OCI-LY1 (cell line): ENCODE results near the gene RPGRIP1.

Experiments
- H2AFZ ChIP-seq: fragments of 200-600 bp; sonication (generic), shearing (Covaris generic); 2 replicates; pipeline ENCODE4 v1.6.0; 2014; ENCODE audit warnings: antibody characterized with exemption, mild to moderate bottlenecking, low read length
- H3F3A ChIP-seq: fragments of 200-600 bp; sonication (generic), shearing (Covaris generic); 2 replicates; pipeline ENCODE4 v1.6.0; 2014; ENCODE audit warnings: mild to moderate bottlenecking, antibody characterized with exemption, low read length, moderate library complexity; ENCODE audit not compliant: insufficient read depth
- H3K27ac ChIP-seq: fragments of 200-600 bp; sonication (generic); 2 replicates; pipeline ENCODE4 v1.5.1; 2014; ENCODE audit warnings: low read length, mixed run types, mild to moderate bottlenecking, low read depth; ENCODE audit not compliant: poor library complexity, severe bottlenecking
- H3K27me3 ChIP-seq: fragments of 200-600 bp; sonication (generic); 2 replicates; pipeline ENCODE4 v1.6.0; 2014; ENCODE audit warnings: antibody characterized with exemption, mild to moderate bottlenecking, low read length, moderate library complexity; ENCODE audit not compliant: insufficient read depth
- H3K36me3 ChIP-seq: fragments of 200-600 bp; sonication (generic); 2 replicates; pipeline ENCODE4 v1.6.1; 2014; ENCODE audit warnings: mild to moderate bottlenecking, antibody characterized with exemption, low read length, moderate library complexity, mixed read lengths; ENCODE audit not compliant: insufficient read depth
- H3K4me1 ChIP-seq: fragments of 200-600 bp; sonication (generic); 2 replicates; pipeline ENCODE4 v1.5.1; 2014; ENCODE audit warnings: mild to moderate bottlenecking, low read length, moderate library complexity; ENCODE audit not compliant: insufficient read depth, severe bottlenecking
- H3K4me2 ChIP-seq: fragments of 200-600 bp; sonication (generic), shearing (Covaris generic); 2 replicates; pipeline ENCODE4 v1.6.1; 2014; ENCODE audit warnings: low read length
- H3K4me3 ChIP-seq: fragments of 200-600 bp; sonication (generic); 2 replicates; pipeline ENCODE4 v1.5.1; 2014; ENCODE audit warnings: low read length, low read depth, mild to moderate bottlenecking, mixed read lengths; ENCODE audit not compliant: poor library complexity, severe bottlenecking
- H3K79me2 ChIP-seq: fragments of 200-600 bp; shearing (Covaris generic); 2 replicates; pipeline ENCODE4 v1.6.1; 2016; ENCODE audit warnings: mixed run types, low read length, mixed read lengths; ENCODE audit not compliant: insufficient read depth
- H3K9ac ChIP-seq: fragments of 200-600 bp; sonication (generic), shearing (Covaris generic); 2 replicates; pipeline ENCODE4 v1.6.1; 2014; ENCODE audit warnings: mild to moderate bottlenecking, low read length, mixed read lengths
- H3K9me2 ChIP-seq: fragments of 200-600 bp; sonication (generic), shearing (Covaris generic); 2 replicates; pipeline ENCODE4 v1.6.1; 2014; ENCODE audit warnings: low read depth, mild to moderate bottlenecking, low read length, mixed read lengths
- H3K9me3 ChIP-seq: fragments of 200-600 bp; shearing (Covaris generic); 2 replicates; pipeline ENCODE4 v1.6.1; 2014; ENCODE audit warnings: low read length, mixed read lengths
- H4K20me1 ChIP-seq: fragments of 200-600 bp; sonication (generic), shearing (Covaris generic); 2 replicates; pipeline ENCODE4 v1.6.0; 2016; ENCODE audit warnings: mild to moderate bottlenecking, low read length; ENCODE audit not compliant: insufficient read depth
- CTCF ChIP-seq: fragments of 200-600 bp; sonication (generic), shearing (Covaris generic); IDR thresholded peaks from 2 replicates; pipeline ENCODE4 v1.5.1; 2017; ENCODE audit warnings: mild to moderate bottlenecking, antibody characterized with exemption, low read length, moderate library complexity, mixed read lengths
- EZH2 ChIP-seq: fragments of 200-600 bp; sonication (generic), shearing (Covaris generic); IDR thresholded peaks from 2 replicates; pipeline ENCODE4 v1.8.0; 2017; ENCODE audit warnings: borderline replicate concordance, mixed run types, mild to moderate bottlenecking, antibody characterized with exemption, low read length, moderate library complexity, mixed read lengths

Gene RPGRIP1

GRCh38 chr14:21317398-21317797 lies 37.5 kb downstream of the RPGRIP1 start:
- H3F3A ChIP-seq = no peaks in the 10 kb centered on the region; the same call in none of the 2 replicates
- peaks cover 25% of the 10 kb centered on the region for H3K4me1 ChIP-seq
- no peak overlapping the region; the same call in 1 of the 2 replicates for H3K9ac ChIP-seq
- peak overlapping the region; percentile 53; the same call in 1 of the 2 replicates for H3K4me2 ChIP-seq
- H4K20me1 ChIP-seq = no peaks in the 10 kb centered on the region
- no peaks in the 10 kb centered on the region for H3K36me3 ChIP-seq
- H3K4me3 ChIP-seq = no peak overlapping the region
- H3K27ac ChIP-seq = peak overlapping the region; percentile 69
- H3K9me2 ChIP-seq = no peaks in the 10 kb centered on the region
- H3K9me3 ChIP-seq = no peaks in the 10 kb centered on the region
- no peaks in the 10 kb centered on the region; the same call in 1 of the 2 replicates for H3K27me3 ChIP-seq
- TF ChIP-seq EZH2 = no peak
- no peak for TF ChIP-seq CTCF
- peak overlapping the region; percentile 81; the same call in 1 of the 2 replicates for H2AFZ ChIP-seq
- no peaks in the 10 kb centered on the region for H3K79me2 ChIP-seq

GRCh38 chr14:21320913-21321312 lies 41.0 kb downstream of the RPGRIP1 start:
- H3K4me2 ChIP-seq = no peak overlapping the region
- peaks cover 25% of the 10 kb centered on the region for H3K4me1 ChIP-seq
- no peak overlapping the region for H3K27ac ChIP-seq
- no peak overlapping the region for H2AFZ ChIP-seq
- no peaks in the 10 kb centered on the region; the same call in none of the 2 replicates for H3F3A ChIP-seq
- H3K27me3 ChIP-seq = no peaks in the 10 kb centered on the region; the same call in 1 of the 2 replicates
- no peaks in the 10 kb centered on the region for H3K9me2 ChIP-seq
- no peaks in the 10 kb centered on the region for H3K9me3 ChIP-seq
- H3K4me3 ChIP-seq = no peak overlapping the region
- no peak overlapping the region for H3K9ac ChIP-seq
- TF ChIP-seq CTCF = no peak
- no peak for TF ChIP-seq EZH2
- H3K79me2 ChIP-seq = no peaks in the 10 kb centered on the region
- H4K20me1 ChIP-seq = no peaks in the 10 kb centered on the region
- H3K36me3 ChIP-seq = no peaks in the 10 kb centered on the region

GRCh38 chr14:21322716-21323115 lies 42.8 kb downstream of the RPGRIP1 start:
- H4K20me1 ChIP-seq = no peaks in the 10 kb centered on the region
- no peak overlapping the region for H2AFZ ChIP-seq
- no peaks in the 10 kb centered on the region for H3K36me3 ChIP-seq
- H3K79me2 ChIP-seq = no peaks in the 10 kb centered on the region
- H3K4me3 ChIP-seq = no peak overlapping the region
- H3F3A ChIP-seq = no peaks in the 10 kb centered on the region; the same call in none of the 2 replicates
- no peaks in the 10 kb centered on the region for H3K9me3 ChIP-seq
- H3K4me2 ChIP-seq = no peak overlapping the region
- no peak overlapping the region for H3K27ac ChIP-seq
- H3K27me3 ChIP-seq = no peaks in the 10 kb centered on the region; the same call in 1 of the 2 replicates
- no peaks in the 10 kb centered on the region for H3K9me2 ChIP-seq
- peaks cover 14% of the 10 kb centered on the region for H3K4me1 ChIP-seq
- no peak overlapping the region for H3K9ac ChIP-seq
- TF ChIP-seq EZH2 (no peak), CTCF (no peak)
